GM23338 (cell line): ENCODE measurements around the gene ZFYVE21. TPM values are rescaled to one million over a fixed set of nuclear protein-coding genes. Genes with fewer than 3 reads are reported as not detected.

Source experiments
- ATAC-seq: fragments of 200-7000 bp; cut with Tn5 transposase; 3 replicates; pipeline ENCODE4 v1.9.1; 2020
- DNase-seq: peaks from one replicate; pipeline ENCODE4 v3.0.0-alpha.2; 2015; ENCODE audit warnings: low spot score
- H2AFZ ChIP-seq: fragments of 200-600 bp; sonication (generic); 2 replicates; pipeline ENCODE4 v1.8.0; 2016; ENCODE audit warnings: antibody characterized with exemption, mild to moderate bottlenecking, moderate library complexity
- H3F3A ChIP-seq: fragments of 200-600 bp; sonication (generic); replicated peaks from 2 replicates; pipeline ENCODE4 v1.8.0; 2017; ENCODE audit warnings: antibody characterized with exemption, mixed run types, low read depth
- H3K27ac ChIP-seq: fragments of 200-600 bp; sonication (generic); 2 replicates; pipeline ENCODE4 v1.6.1; 2016; ENCODE audit warnings: low read depth
- H3K27me3 ChIP-seq: fragments of 200-600 bp; sonication (generic); 2 replicates; pipeline ENCODE4 v1.8.0; 2016; ENCODE audit warnings: mild to moderate bottlenecking, mixed run types, moderate library complexity; ENCODE audit not compliant: insufficient read depth
- H3K36me3 ChIP-seq: fragments of 200-600 bp; sonication (generic); 2 replicates; pipeline ENCODE4 v1.8.0; 2016; ENCODE audit warnings: mild to moderate bottlenecking; ENCODE audit not compliant: insufficient read depth
- H3K4me1 ChIP-seq: fragments of 200-600 bp; sonication (generic); 2 replicates; pipeline ENCODE4 v1.8.0; 2016; ENCODE audit warnings: mild to moderate bottlenecking, moderate library complexity; ENCODE audit not compliant: insufficient read depth
- H3K4me2 ChIP-seq: fragments of 200-600 bp; sonication (generic); 2 replicates; pipeline ENCODE4 v1.7.1; 2017; ENCODE audit warnings: mixed run types
- H3K4me3 ChIP-seq: fragments of 200-600 bp; sonication (generic); 2 replicates; pipeline ENCODE4 v1.6.1; 2016; ENCODE audit warnings: mixed run types
- H3K79me2 ChIP-seq: fragments of 200-600 bp; sonication (generic); replicated peaks from 2 replicates; pipeline ENCODE4 v1.8.0; 2017; ENCODE audit warnings: mild to moderate bottlenecking; ENCODE audit not compliant: insufficient read depth
- H3K9me2 ChIP-seq: fragments of 200-600 bp; sonication (generic); 2 replicates; pipeline ENCODE4 v1.8.0; 2017; ENCODE audit not compliant: insufficient read depth
- H4K20me1 ChIP-seq: fragments of 200-600 bp; sonication (generic); replicated peaks from 2 replicates; pipeline ENCODE4 v1.8.0; 2017; ENCODE audit warnings: mild to moderate bottlenecking; ENCODE audit not compliant: insufficient read depth
- H3K27ac Mint-ChIP-seq: 2 replicates; pipeline ENCODE4 v1.8.0; 2020; ENCODE audit warnings: inconsistent platforms, mild to moderate bottlenecking, moderate library complexity, mixed read lengths
- H3K27me3 Mint-ChIP-seq: 3 replicates; pipeline ENCODE4 v1.8.0; 2022; ENCODE audit warnings: low read depth, mild to moderate bottlenecking, moderate library complexity, mixed read lengths, inconsistent platforms; ENCODE audit not compliant: insufficient read depth, poor library complexity
- H3K36me3 Mint-ChIP-seq: 3 replicates; pipeline ENCODE4 v1.8.0; 2021; ENCODE audit warnings: low read depth, mild to moderate bottlenecking, inconsistent platforms, moderate library complexity, mixed read lengths
- H3K4me1 Mint-ChIP-seq: 3 replicates; pipeline ENCODE4 v1.8.0; 2020; ENCODE audit warnings: mild to moderate bottlenecking, inconsistent platforms, mixed read lengths
- H3K4me3 Mint-ChIP-seq: 3 replicates; pipeline ENCODE4 v1.8.0; 2021; ENCODE audit warnings: moderate library complexity, mild to moderate bottlenecking, inconsistent platforms, mixed read lengths
- H3K9me3 Mint-ChIP-seq: 3 replicates; pipeline ENCODE4 v1.8.0; 2020; ENCODE audit warnings: moderate library complexity, mild to moderate bottlenecking, inconsistent platforms, mixed read lengths
- CREB1 ChIP-seq: fragments of 250-450 bp; sonication (Bioruptor Pico); IDR thresholded peaks from 2 replicates; pipeline ENCODE4 v1.5.0; 2020; ENCODE audit warnings: low read depth, mild to moderate bottlenecking, moderate library complexity
- CTCF ChIP-seq, 2 experiments: fragments of 200-600 bp in 1 of 2; sonication (generic) in 1 of 2; conservative IDR thresholded peaks; 2 replicates each; pipeline versions ENCODE4 v1.5.1 to v1.6.1; 2016 to 2017; ENCODE audit warnings: antibody characterized with exemption in 2 of 2, low read depth in 2 of 2, mild to moderate bottlenecking in 2 of 2, moderate library complexity in 1 of 2
- ETS1 ChIP-seq: IDR thresholded peaks from 2 replicates; pipeline ENCODE4 v1.6.1; 2016; ENCODE audit warnings: antibody characterized with exemption
- EZH2 ChIP-seq: fragments of 200-600 bp; sonication (generic); IDR thresholded peaks from one replicate; pipeline ENCODE4 v1.8.0; 2017; ENCODE audit warnings: antibody characterized with exemption, mild to moderate bottlenecking, low read depth; ENCODE audit not compliant: unreplicated experiment
- EZH2phosphoT487 ChIP-seq: fragments of 200-600 bp; sonication (generic); IDR thresholded peaks from one replicate; pipeline ENCODE4 v1.8.1; 2018; ENCODE audit warnings: antibody characterized with exemption; ENCODE audit not compliant: unreplicated experiment
- JUNB ChIP-seq: IDR thresholded peaks from one replicate; pipeline ENCODE4 v1.6.1; 2016; ENCODE audit warnings: antibody characterized with exemption; ENCODE audit not compliant: unreplicated experiment
- POLR2AphosphoS5 ChIP-seq: IDR thresholded peaks from 2 replicates; pipeline ENCODE4 v1.6.1; 2016; ENCODE audit warnings: antibody characterized with exemption, low read depth
- REST ChIP-seq: IDR thresholded peaks from one replicate; pipeline ENCODE4 v1.6.1; 2018; ENCODE audit warnings: antibody characterized with exemption; ENCODE audit not compliant: unreplicated experiment
- STAT1 ChIP-seq: IDR thresholded peaks from one replicate; pipeline ENCODE4 v1.6.1; 2016; ENCODE audit warnings: antibody characterized with exemption; ENCODE audit not compliant: unreplicated experiment
- ZNF114 ChIP-seq: fragments of 250-450 bp; sonication (Bioruptor Pico); IDR thresholded peaks from 2 replicates; pipeline ENCODE4 v1.5.0; 2020; ENCODE audit warnings: mild to moderate bottlenecking, moderate library complexity
- ZNF331 ChIP-seq: fragments of 250-450 bp; sonication (Bioruptor Pico); IDR thresholded peaks from 2 replicates; pipeline ENCODE4 v1.5.0; 2020; ENCODE audit warnings: low read depth, mild to moderate bottlenecking, moderate library complexity
- polyA plus RNA-seq: library from polyadenylated mRNA; unstranded; fragments of >200 nt; fragmentation: Nextera tagmentation; extraction: Ambion mirVana; gene quantifications from 2 replicates; pipeline ENCODE4 v1.2.1, GENCODE V29; 2016
- total RNA-seq: library from RNA; depleted of rRNA; stranded (reverse); fragments of >200 nt; shearing (Covaris generic); gene quantifications from 2 replicates; pipeline ENCODE4 v1.2.3, GENCODE V29; 2014
- TF ChIP-seq, protein P1 (sequence below): fragments of 250-450 bp; sonication (Bioruptor Pico); IDR thresholded peaks from 2 replicates; pipeline ENCODE4 v1.5.0; 2020; ENCODE audit warnings: mild to moderate bottlenecking, moderate library complexity

ZFYVE21 gene
- total and polyA plus RNA-seq, 2 experiments from 2014 or later = 88.0 to 89.6 TPM

- H3K27ac Mint-ChIP-seq = no peak overlapping the region
- peaks cover 3% of the 10 kb centered on the region for H3K27me3 Mint-ChIP-seq
- no peaks in the 10 kb centered on the region for H3K9me2 ChIP-seq
- H3K4me1 ChIP-seq = no peaks in the 10 kb centered on the region
- no peak overlapping the region for H3K4me2 ChIP-seq
- no peak for DNase-seq
- H3K79me2 ChIP-seq = peaks cover 46% of the 10 kb centered on the region
- peaks cover 7% of the 10 kb centered on the region for H4K20me1 ChIP-seq
- no peak overlapping the region for H3K4me3 Mint-ChIP-seq
- peaks cover 5% of the 10 kb centered on the region; the same call in 2 of the 3 replicates for H3K4me1 Mint-ChIP-seq
- no peak overlapping the region for H3K27ac ChIP-seq
- no peaks in the 10 kb centered on the region for H3K27me3 ChIP-seq
- no peaks in the 10 kb centered on the region for H3K36me3 ChIP-seq
- no peak for ATAC-seq
- H3K36me3 Mint-ChIP-seq = peaks cover 13% of the 10 kb centered on the region
- no peak overlapping the region for H3K4me3 ChIP-seq
- no peaks in the 10 kb centered on the region for H3F3A ChIP-seq
- TF ChIP-seq EZH2 = no peak
- TF ChIP-seq POLR2AphosphoS5 = no peak
- TF ChIP-seq CTCF (conservative IDR thresholded peaks at IDR 0.05; ENCODE audit: low read depth in 2 of 2) = no peak
- no peak for TF ChIP-seq ZNF114 (CRISPR knock-in tag)
- TF ChIP-seq JUNB = no peak
- no peak for TF ChIP-seq STAT1
- no peak for TF ChIP-seq REST
- TF ChIP-seq, protein P1, sequence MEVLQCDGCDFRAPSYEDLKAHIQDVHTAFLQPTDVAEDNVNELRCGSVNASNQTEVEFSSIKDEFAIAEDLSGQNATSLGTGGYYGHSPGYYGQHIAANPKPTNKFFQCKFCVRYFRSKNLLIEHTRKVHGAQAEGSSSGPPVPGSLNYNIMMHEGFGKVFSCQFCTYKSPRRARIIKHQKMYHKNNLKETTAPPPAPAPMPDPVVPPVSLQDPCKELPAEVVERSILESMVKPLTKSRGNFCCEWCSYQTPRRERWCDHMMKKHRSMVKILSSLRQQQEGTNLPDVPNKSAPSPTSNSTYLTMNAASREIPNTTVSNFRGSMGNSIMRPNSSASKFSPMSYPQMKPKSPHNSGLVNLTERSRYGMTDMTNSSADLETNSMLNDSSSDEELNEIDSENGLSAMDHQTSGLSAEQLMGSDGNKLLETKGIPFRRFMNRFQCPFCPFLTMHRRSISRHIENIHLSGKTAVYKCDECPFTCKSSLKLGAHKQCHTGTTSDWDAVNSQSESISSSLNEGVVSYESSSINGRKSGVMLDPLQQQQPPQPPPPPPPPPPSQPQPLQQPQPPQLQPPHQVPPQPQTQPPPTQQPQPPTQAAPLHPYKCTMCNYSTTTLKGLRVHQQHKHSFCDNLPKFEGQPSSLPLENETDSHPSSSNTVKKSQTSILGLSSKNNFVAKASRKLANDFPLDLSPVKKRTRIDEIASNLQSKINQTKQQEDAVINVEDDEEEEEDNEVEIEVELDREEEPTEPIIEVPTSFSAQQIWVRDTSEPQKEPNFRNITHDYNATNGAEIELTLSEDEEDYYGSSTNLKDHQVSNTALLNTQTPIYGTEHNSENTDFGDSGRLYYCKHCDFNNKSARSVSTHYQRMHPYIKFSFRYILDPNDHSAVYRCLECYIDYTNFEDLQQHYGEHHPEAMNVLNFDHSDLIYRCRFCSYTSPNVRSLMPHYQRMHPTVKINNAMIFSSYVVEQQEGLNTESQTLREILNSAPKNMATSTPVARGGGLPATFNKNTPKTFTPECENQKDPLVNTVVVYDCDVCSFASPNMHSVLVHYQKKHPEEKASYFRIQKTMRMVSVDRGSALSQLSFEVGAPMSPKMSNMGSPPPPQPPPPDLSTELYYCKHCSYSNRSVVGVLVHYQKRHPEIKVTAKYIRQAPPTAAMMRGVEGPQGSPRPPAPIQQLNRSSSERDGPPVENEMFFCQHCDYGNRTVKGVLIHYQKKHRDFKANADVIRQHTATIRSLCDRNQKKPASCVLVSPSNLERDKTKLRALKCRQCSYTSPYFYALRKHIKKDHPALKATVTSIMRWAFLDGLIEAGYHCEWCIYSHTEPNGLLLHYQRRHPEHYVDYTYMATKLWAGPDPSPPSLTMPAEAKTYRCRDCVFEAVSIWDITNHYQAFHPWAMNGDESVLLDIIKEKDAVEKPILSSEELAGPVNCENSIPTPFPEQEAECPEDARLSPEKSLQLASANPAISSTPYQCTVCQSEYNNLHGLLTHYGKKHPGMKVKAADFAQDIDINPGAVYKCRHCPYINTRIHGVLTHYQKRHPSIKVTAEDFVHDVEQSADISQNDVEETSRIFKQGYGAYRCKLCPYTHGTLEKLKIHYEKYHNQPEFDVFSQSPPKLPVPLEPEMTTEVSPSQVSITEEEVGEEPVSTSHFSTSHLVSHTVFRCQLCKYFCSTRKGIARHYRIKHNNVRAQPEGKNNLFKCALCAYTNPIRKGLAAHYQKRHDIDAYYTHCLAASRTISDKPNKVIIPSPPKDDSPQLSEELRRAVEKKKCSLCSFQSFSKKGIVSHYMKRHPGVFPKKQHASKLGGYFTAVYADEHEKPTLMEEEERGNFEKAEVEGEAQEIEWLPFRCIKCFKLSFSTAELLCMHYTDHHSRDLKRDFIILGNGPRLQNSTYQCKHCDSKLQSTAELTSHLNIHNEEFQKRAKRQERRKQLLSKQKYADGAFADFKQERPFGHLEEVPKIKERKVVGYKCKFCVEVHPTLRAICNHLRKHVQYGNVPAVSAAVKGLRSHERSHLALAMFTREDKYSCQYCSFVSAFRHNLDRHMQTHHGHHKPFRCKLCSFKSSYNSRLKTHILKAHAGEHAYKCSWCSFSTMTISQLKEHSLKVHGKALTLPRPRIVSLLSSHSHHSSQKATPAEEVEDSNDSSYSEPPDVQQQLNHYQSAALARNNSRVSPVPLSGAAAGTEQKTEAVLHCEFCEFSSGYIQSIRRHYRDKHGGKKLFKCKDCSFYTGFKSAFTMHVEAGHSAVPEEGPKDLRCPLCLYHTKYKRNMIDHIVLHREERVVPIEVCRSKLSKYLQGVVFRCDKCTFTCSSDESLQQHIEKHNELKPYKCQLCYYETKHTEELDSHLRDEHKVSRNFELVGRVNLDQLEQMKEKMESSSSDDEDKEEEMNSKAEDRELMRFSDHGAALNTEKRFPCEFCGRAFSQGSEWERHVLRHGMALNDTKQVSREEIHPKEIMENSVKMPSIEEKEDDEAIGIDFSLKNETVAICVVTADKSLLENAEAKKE (CRISPR knock-in tag) = no peak
- no peak for TF ChIP-seq ETS1
- no peak for TF ChIP-seq ZNF331 (CRISPR knock-in tag)
- TF ChIP-seq CREB1 (CRISPR knock-in tag) = no peak
- no peak for TF ChIP-seq EZH2phosphoT487
- no peaks in the 10 kb centered on the region for H3K9me3 Mint-ChIP-seq
- H2AFZ ChIP-seq = no peak overlapping the region
Observed at GRCh38 chr14:103725001-103725682, 9.5 kb downstream of the ZFYVE21 start.
